DMS53 treated with DMSO at 0.1 percent for 48 hours (cell line): ENCODE data around the gene CDK17.
A peak's percentile ranks its signal among the peaks of the same experiment; 100 is the strongest.
"Not testable (repeated sequence)": the region's sequence is repeated elsewhere in the genome, so short reads cannot be mapped to it uniquely, and the experiment has no call there.

ENCODE experiments used
- DNase-seq: peaks from one replicate; lab custom pipeline; 2025; ENCODE audit not compliant: unreplicated experiment; lab: John Stamatoyannopoulos, UW

The CDK17 gene

GRCh38 chr12:96419576-96420276 lies 19.5 kb upstream of the CDK17 start:
- DNase-seq, result no peak

GRCh38 chr12:96417688-96418087 lies 17.4 kb upstream of the CDK17 start:
- not testable (repeated sequence) for DNase-seq

- no peak for DNase-seq
Measured at GRCh38 chr12:96416033-96416799, 16.0 kb upstream of the CDK17 start.

- DNase-seq, result no peak
Measured at GRCh38 chr12:96414637-96415036, 14.4 kb upstream of the CDK17 start.

GRCh38 chr12:96412431-96412830 lies 12.2 kb upstream of the CDK17 start:
- DNase-seq, result no peak

- DNase-seq, result no peak
Measured at GRCh38 chr12:96409731-96410130, 9.5 kb upstream of the CDK17 start.

- no peak for DNase-seq
Measured at GRCh38 chr12:96408993-96409392, 8.8 kb upstream of the CDK17 start.

GRCh38 chr12:96407429-96408097 lies 7.3 kb upstream of the CDK17 start:
- DNase-seq, result not testable (repeated sequence)

- DNase-seq, result no peak
Measured at GRCh38 chr12:96404696-96405095, 4.5 kb upstream of the CDK17 start.

GRCh38 chr12:96403870-96404269 lies 3.6 kb upstream of the CDK17 start:
- DNase-seq, result no peak

- not testable (repeated sequence) for DNase-seq
Measured at GRCh38 chr12:96402522-96402921, 2.3 kb upstream of the CDK17 start.

GRCh38 chr12:96402061-96402460 lies 1.8 kb upstream of the CDK17 start:
- no peak for DNase-seq

- DNase-seq, result peak; percentile 69
Measured at GRCh38 chr12:96401076-96401871, 1.0 kb upstream of the CDK17 start.

GRCh38 chr12:96400631-96401075 lies 414 bp upstream of the CDK17 start:
- peak; percentile 69 for DNase-seq

GRCh38 chr12:96399120-96399918 lies 920 bp downstream of the CDK17 start:
- peak; percentile 31 for DNase-seq

GRCh38 chr12:96398424-96399119 lies 1.7 kb downstream of the CDK17 start:
- no peak for DNase-seq

GRCh38 chr12:96397756-96398423 lies 2.3 kb downstream of the CDK17 start:
- no peak for DNase-seq

GRCh38 chr12:96396914-96397313 lies 3.3 kb downstream of the CDK17 start:
- DNase-seq, result no peak

- DNase-seq, result no peak
Measured at GRCh38 chr12:96396209-96396608, 4.0 kb downstream of the CDK17 start.
